HL-60/S4 (cell line): Measurements from ENCODE around the gene SDHA.
"Not testable (repeated sequence)": the region's sequence is repeated elsewhere in the genome, so short reads cannot be mapped to it uniquely, and the experiment has no call there.

ENCODE experiments used
- in situ Hi-C: fragments of 300-500 bp; cut with MboI; formaldehyde crosslinking; loops from 2 replicates; pipeline ENCODE4 v1.14.3; 2022; ENCODE audit warnings: low sequenced_read_pairs

Gene SDHA

DNA sequence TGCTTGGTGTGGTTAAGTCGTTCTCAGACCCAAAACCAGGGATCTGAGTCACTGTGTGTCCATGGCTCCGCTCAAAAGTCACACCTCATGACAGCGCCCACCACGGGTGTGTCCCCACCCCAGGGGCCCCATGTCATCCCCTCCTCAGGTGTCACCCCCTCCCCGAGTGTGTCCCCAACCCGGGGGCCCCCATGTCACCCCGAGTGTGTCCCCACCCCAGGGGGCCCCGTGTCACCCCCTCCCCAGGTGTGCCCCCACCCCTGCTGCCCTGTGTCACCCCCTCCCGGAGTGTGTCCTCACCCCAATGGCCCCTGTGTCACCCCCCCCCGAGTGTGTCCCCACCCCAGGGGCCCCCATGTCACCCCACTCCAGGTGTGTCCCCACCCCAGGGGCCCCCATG is 21.8 kb upstream of the SDHA start:
- in situ Hi-C loops, result no loop called here

DNA sequence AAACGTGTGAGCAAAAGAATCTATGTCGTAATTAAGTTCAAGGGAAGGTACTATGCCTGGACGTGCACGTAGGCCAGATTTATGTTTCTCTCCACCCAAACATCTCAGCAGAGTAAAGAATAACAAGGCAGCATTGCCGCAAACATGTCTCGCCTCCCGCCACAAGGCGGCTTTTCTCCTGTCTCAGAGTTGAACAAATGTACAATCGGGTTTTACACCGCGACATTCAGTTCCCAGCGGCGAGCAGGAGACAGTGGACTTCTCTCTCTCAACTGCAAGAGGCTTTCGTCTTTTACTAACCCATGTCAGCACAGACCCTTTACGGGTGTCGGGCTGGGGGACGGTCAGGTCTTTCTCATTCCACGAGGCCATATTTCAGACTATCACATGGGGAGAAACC is 21.1 kb upstream of the SDHA start:
- in situ Hi-C loops, result not testable (repeated sequence)

DNA sequence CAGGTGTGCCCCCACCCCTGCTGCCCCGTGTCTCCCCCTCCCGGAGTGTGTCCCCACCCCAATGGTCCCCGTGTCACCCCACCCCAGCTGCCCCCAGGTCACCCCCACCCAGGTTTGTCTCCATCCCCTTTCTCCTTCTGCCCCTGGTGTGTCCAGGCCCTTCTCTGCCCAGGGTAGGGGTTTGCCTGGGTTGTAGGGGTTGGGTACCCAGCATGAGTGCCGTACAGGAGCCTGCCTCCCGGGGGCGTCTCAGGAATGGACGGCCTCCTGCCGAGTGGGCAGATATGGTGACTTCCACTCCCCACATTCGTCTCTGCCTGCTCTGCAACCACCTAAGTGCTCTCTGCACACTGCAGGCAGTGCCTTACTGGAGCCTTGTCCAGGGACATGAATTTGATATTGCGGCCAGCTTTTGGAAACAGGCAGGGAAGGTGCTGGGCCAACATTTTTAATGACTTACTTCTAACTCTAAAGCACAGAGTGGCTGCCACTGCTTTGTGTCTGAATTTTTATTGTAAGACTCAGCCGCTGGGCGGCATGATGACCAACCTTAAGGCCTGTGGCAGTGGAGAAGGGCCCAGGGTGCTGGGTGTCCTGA is 20.1 kb upstream of the SDHA start:
- in situ Hi-C loops, result no loop called here

DNA sequence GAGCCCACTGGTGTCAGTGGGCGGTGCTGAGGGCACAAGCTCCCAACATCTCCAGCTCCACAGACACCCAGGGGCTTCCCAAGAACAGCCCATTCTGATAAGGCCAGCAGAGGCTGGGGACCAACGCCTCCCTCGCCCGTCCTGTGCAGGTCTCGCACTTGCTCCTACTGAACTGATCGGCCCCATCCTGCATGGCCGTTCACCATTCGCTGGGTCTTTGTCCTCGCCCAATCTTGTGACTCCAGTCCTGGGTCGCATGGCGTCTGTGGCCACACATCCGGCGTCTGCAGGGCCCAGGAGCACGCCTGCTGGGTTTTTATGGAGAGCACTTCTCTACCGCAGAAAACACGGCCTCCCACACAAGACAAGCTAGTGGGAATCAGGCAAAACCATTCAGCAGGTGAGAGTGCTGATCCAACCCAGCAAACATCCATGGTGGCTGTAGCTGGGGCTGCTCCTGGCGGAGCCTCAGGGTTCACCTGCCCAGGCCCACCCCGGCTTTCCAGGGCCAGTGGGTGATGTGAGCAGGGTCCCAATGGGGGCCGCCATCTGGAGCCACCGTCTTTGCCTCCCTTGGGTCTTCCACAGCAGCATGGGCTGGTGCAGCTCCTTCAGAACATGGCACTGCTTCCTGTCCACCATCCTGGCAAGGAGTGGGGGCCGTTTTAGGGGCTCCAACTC is 19.5 kb upstream of the SDHA start:
- in situ Hi-C loops, result no loop called here

DNA sequence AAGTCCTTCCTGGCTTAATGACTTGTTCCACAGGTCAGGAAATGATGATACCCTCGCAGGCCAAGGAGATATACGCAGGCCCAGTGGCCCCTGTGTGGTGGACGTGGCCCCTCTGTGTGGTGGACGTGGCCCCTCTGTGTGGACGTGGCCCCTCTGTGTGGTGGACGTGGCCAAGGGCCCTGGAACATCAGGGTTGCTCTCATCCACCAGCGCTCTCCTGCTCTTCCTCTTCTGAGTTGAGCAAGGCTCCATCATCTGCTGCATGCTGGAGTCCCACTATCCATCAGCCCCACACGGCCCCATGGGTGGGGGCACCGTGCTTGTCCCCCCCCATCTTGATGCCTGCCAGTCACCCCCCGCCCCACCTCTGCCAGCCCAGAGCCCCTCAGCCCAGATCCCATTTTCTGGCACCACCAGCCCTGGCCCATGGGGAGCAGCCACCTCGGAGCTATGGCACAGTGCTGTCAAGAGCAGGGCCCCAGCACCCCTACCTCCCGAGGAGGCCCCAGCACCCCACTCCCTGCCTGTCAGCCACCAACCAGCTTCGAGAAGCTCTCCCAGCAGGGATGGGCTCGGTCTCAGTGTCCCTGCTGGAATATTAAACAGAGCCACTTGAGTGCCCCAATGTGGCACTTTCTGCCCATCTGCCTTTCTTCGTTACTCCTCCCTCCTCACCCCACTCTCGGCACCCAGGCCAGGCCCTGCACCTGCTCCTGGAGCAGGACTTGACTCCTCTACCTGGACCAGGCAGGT is 18.7 kb upstream of the SDHA start:
- in situ Hi-C loops, result no loop called here

- in situ Hi-C loops, result no loop called here
These were observed 18.0 kb upstream of the SDHA start for GRCh38 chr5:199950-200645.

- in situ Hi-C loops, result no loop called here
These were observed 17.1 kb upstream of the SDHA start for GRCh38 chr5:200985-201384.

DNA sequence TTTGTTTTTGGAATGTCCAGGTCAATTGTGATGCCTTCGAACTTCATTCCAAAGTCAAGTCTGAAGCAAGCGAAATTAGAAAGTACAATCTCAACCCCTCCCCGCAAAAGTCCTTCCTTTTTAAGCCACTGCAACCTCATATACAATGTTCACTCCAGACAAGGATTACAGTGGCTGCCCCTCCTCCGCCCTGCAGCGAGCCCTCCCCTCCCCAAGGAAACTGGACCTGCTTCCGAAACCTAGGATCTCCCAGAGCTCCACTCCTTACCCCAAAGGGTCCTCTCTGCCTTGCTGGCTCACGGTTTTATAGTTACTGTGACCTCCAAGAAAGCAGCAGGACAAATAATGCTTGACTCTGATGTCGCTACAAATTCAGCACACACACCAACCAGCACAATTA is 16.4 kb upstream of the SDHA start:
- in situ Hi-C loops, result no loop called here

GRCh38 chr5:203246-203930 is 14.7 kb upstream of the SDHA start:
- in situ Hi-C loops, result no loop called here

- in situ Hi-C loops, result no loop called here
These were observed 14.1 kb upstream of the SDHA start for GRCh38 chr5:204001-204400.

- in situ Hi-C loops, result no loop called here
These were observed 13.7 kb upstream of the SDHA start for GRCh38 chr5:204462-204861.

DNA sequence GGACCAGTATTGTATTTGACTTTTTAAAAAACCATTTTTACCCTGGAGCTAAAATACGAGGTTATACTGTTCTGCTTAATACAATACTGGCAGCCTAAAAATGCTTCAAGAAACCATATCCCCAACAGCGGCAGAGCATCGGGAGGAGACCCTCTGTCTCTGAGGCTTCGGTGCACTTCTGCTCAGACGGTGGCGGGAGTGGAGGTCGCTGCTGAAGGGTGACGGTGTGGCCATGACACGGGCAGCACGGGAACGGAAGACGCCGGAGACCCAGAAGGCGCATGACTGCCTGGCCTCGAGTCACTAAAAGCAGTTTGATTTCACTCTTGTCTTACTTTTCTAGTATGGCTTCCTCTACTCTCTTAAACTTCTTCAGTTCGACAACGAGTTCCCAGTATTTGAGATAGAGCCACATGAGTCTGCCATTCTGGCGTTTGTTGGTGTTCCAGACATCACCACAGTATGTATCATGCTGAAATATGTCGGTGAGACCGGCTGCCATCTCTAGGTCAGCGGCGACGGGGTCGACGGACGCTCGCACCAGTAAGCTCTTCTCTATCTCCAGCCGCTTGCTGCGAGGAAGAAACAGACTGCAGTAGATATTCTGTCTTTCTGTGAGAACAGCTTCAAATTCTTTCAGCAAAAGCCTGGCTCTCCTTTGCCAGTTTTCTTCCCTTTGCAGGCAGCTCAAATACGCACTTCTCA is 13.0 kb upstream of the SDHA start:
- in situ Hi-C loops, result no loop called here

DNA sequence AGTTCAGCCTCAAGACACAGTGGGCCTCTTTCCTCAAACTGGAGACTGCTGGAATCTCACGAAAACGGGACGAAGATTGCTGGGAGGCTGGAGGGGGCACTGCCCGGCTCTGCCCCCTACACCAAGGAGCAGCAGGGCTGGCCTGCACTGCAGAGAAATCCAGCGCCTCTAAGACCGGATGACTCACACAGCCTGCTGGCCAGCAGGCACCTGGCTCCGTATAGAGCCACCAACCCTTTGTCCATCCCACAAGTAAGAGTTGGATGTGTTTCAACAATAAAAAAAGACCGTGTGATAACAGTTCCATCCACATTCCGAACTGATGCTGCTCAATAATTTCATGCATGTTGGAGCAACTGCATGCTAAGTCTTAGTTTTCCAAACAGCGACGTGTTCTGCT is 11.7 kb upstream of the SDHA start:
- in situ Hi-C loops, result no loop called here

DNA sequence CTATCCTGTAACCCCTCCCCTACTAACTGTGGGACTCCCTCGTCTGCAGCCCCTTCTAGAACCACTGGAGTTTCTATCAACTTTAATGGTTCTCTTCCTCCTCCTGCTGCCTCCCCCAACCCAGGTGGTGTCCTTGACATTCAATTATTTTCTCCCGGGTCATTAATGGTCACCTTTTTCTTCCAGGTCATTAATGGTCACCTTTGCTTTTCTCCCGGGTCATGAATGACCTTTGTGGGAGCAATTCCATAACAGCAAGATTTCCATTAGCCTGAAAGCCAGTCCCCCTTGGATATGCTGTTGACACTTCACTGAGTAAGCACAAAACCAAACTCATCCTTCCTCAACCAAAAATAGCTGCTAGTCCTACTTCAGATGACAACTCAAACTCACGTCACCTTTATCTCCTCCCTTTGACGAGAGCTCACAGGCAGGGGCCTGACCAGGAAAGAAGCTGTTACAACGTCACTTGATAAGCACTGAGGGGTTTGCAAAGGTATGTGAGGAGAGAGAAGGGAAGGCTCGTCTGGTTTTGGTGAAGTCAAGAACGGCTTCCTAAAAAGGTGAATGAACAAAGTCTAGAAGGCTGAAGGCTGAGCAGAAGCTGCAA is 11.1 kb upstream of the SDHA start:
- in situ Hi-C loops, result no loop called here

DNA sequence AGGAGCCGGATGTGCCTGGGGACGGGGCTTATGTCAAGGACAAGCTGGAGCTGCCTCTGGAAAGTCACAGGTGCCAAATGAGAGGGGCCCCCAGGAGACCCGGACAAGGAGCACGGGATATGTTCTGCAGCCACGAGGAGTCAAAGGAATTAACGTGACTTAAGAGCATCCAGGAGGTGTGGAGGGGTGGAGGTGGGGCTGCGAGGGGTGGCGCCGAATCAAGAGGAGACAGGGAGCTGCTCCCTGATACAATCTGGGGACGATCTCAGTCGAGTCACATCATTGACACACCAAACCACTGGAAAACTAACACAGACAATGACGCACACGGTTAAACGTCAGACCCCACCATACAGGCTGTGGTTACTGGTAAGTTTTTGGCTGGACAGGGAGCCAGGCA is 10.5 kb upstream of the SDHA start:
- in situ Hi-C loops, result no loop called here

- in situ Hi-C loops, result no loop called here
These were observed 9.5 kb upstream of the SDHA start for GRCh38 chr5:208449-209114.

- in situ Hi-C loops, result no loop called here
These were observed 4.2 kb upstream of the SDHA start for GRCh38 chr5:213803-214395.

DNA sequence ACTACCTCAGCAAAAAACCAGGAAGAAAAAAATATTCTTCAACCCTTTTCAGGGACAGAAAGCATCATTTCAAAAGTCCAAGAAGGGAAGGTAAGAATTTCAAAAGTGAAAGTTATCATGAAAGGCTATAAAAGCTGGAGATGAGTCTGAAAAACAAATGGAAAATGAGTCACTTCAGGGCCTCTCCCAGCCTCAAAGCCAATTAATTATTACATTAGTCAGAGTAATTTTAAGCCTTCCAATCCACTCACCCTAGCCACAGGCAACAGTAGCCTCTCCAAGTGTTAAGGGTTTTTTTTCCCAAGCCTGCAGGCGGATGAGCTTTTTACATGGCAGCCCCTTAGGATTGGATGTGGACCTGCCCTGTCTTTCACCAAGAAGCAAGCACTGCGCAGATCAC is 2.9 kb upstream of the SDHA start:
- in situ Hi-C loops, result not testable (repeated sequence)

- in situ Hi-C loops, result not testable (repeated sequence)
These were observed 2.0 kb upstream of the SDHA start for GRCh38 chr5:216076-216475.
